Measurements from ENCODE around the gene NR2F2. TPM values are rescaled to one million over a fixed set of nuclear protein-coding genes. Genes with fewer than 3 reads are reported as not detected.

Gene NR2F2
- total RNA-seq, 1 donor from 2014 or later, result 1.9 TPM

DNA sequence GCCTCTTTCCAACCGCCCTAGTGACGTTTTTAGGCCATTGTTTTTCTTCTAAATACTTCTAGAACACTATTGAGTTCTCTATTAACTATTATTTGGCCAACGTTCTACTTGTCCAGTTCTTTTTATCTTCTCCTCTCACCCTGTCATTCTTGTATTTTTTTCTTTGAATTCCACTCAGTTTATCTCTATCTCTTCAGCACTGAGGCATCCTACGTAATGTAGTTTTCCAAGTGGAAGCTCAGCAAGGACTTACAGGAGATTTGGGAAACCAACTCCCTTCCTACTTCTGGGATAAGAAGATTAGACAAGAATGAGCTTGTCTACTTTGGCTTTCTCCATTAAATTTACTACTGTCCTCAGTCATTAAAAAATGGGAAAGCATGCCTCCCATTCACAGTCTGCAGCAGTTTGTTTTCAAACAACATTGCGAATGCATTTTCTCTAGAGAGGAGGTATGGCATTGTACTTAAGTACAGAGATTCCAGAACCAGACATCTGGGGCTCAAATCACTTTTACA, 21.3 kb upstream of the NR2F2 start:
- DNase-seq, result no peak
- Mint-ChIP-seq H3K4me3 (ENCODE audit: unreplicated experiment) (no peak overlapping the region), H3K9me3 (ENCODE audit: unreplicated experiment) (no peaks in the 10 kb centered on the region), H3K4me1 (ENCODE audit: low read depth, unreplicated experiment) (no peaks in the 10 kb centered on the region), H3K36me3 (ENCODE audit: unreplicated experiment) (no peaks in the 10 kb centered on the region), H3K27ac (ENCODE audit: unreplicated experiment) (no peak overlapping the region), H3K27me3 (ENCODE audit: unreplicated experiment) (no peaks in the 10 kb centered on the region)
- TF ChIP-seq, protein P1, sequence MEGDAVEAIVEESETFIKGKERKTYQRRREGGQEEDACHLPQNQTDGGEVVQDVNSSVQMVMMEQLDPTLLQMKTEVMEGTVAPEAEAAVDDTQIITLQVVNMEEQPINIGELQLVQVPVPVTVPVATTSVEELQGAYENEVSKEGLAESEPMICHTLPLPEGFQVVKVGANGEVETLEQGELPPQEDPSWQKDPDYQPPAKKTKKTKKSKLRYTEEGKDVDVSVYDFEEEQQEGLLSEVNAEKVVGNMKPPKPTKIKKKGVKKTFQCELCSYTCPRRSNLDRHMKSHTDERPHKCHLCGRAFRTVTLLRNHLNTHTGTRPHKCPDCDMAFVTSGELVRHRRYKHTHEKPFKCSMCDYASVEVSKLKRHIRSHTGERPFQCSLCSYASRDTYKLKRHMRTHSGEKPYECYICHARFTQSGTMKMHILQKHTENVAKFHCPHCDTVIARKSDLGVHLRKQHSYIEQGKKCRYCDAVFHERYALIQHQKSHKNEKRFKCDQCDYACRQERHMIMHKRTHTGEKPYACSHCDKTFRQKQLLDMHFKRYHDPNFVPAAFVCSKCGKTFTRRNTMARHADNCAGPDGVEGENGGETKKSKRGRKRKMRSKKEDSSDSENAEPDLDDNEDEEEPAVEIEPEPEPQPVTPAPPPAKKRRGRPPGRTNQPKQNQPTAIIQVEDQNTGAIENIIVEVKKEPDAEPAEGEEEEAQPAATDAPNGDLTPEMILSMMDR (IDR thresholded peaks at IDR 0.05; ENCODE audit: partially characterized antibody, unreplicated experiment), result no peak

DNA sequence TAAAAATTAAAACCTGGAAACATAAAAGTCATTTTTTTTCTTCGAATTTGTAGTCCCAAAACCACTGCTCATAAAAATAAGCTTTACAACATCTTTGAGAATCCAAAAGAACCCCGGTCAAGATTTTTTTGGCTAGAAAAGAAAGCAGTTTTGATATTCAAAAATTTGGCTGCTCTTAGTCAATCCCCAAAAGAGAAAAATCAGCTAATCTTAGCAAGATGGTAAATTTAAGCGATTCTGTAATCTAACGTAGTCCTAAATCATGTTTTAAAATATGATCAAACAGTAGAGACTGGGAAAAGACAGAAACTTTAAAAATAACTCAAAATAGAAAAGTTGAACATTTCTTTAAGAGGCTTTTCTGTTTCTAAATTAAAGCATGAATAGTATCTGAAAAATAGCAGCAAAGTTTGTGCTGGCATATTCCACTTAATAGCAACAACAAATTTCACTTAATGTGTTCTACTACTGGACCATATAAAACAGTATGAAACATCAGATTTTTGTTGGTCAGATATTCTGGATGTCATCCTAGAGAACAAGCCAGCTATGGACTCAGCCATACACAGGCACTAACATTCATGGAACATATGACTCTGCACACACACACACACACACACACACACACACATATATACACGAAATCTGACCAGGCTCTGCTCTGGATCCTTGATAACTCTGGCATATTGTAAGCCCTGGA, 19.1 kb upstream of the NR2F2 start:
- no peaks in the 10 kb centered on the region for H3K9me3 Mint-ChIP-seq (ENCODE audit: unreplicated experiment)
- no peaks in the 10 kb centered on the region for H3K36me3 Mint-ChIP-seq (ENCODE audit: unreplicated experiment)
- H3K4me3 Mint-ChIP-seq (ENCODE audit: unreplicated experiment), result no peak overlapping the region
- no peak overlapping the region for H3K27ac Mint-ChIP-seq (ENCODE audit: unreplicated experiment)
- TF ChIP-seq, protein P1 (IDR thresholded peaks at IDR 0.05; ENCODE audit: partially characterized antibody, unreplicated experiment), result no peak
- H3K27me3 Mint-ChIP-seq (ENCODE audit: unreplicated experiment), result no peaks in the 10 kb centered on the region
- H3K4me1 Mint-ChIP-seq (ENCODE audit: low read depth, unreplicated experiment), result no peaks in the 10 kb centered on the region
- DNase-seq, result no peak

DNA sequence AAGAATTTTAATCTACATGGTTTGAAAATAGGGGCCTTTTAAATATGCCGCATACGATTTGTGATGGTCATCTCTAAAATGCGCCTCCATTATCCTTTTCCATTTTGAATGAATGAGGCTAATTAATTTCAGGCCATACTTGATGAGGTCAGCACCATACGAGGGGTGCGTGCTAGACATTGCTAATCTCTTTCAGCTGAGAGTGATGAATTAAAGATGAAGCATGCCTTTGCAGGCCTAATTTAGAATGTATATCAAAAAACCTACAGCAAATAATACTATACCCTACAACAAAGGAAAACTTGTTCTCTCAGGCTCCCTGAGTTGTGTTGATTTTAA, 18.6 kb upstream of the NR2F2 start:
- no peaks in the 10 kb centered on the region for H3K27me3 Mint-ChIP-seq (ENCODE audit: unreplicated experiment)
- no peak for DNase-seq

DNA sequence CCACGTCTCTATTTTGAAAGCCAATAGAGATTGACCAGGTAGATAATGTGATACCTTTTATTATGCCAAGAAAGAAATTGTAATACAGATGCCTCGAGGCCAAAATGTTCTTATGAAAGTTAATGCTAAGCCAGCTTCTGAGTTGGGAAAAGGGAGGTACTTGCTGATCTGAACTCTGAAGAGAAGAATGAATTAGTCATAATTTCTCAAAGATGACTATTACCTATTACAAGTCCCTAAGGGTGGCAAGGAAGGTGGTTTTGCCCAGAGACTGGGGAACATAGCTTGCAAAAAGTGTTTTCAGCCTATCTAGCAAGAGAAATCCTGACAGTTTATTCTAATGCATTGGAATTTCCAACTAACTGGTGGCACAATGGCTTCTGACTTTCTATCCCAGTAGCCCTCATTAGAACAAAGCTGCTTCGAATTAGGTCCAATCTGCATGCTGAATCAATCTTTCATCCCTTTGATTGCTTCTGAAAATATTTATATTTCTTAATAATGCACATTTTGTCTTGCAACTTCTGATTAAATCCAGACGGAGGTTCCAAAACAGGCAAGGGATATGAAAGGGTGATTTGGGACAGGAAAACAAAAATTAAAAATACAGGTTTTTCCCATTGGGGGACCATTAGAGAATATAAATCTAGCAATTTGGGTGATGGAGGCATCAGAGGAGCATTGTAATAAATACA, 17.7 kb upstream of the NR2F2 start:
- H3K27me3 Mint-ChIP-seq (ENCODE audit: unreplicated experiment), result no peaks in the 10 kb centered on the region
- H3K36me3 Mint-ChIP-seq (ENCODE audit: unreplicated experiment), result no peaks in the 10 kb centered on the region
- DNase-seq, result no peak
- no peak overlapping the region for H3K4me3 Mint-ChIP-seq (ENCODE audit: unreplicated experiment)
- TF ChIP-seq, protein P1 (IDR thresholded peaks at IDR 0.05; ENCODE audit: partially characterized antibody, unreplicated experiment), result no peak
- H3K9me3 Mint-ChIP-seq (ENCODE audit: unreplicated experiment), result no peaks in the 10 kb centered on the region
- H3K4me1 Mint-ChIP-seq (ENCODE audit: low read depth, unreplicated experiment), result no peaks in the 10 kb centered on the region
- H3K27ac Mint-ChIP-seq (ENCODE audit: unreplicated experiment), result no peak overlapping the region

More for the DNA sequence above, 18.6 kb upstream of the NR2F2 start:
- Mint-ChIP-seq H3K27ac (ENCODE audit: unreplicated experiment) (no peak overlapping the region), H3K4me1 (ENCODE audit: low read depth, unreplicated experiment) (no peaks in the 10 kb centered on the region), H3K4me3 (ENCODE audit: unreplicated experiment) (no peak overlapping the region), H3K9me3 (ENCODE audit: unreplicated experiment) (no peaks in the 10 kb centered on the region), H3K36me3 (ENCODE audit: unreplicated experiment) (no peaks in the 10 kb centered on the region)
- TF ChIP-seq, protein P1 (IDR thresholded peaks at IDR 0.05; ENCODE audit: partially characterized antibody, unreplicated experiment), result no peak

DNA sequence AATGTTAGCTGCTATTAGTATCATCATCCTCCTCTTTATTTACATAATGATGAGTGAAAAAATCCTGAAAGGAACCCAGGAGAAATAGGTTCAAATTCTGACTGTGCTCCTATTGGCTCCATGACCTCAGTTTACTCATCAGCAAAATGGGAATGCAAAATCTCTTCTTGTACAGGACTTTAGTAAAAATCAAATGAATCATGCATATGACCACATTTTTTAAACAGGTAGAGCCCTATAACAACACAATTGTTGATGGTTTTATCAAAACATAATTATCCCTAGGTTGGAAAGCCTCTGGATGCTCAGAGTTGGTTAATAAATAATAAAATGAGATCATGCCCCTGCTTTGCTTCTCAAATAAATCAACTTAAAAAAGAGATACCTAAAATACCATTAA, 16.0 kb upstream of the NR2F2 start:
- TF ChIP-seq, protein P1 (IDR thresholded peaks at IDR 0.05; ENCODE audit: partially characterized antibody, unreplicated experiment), result no peak
- Mint-ChIP-seq H3K27me3 (ENCODE audit: unreplicated experiment) (no peaks in the 10 kb centered on the region), H3K9me3 (ENCODE audit: unreplicated experiment) (no peaks in the 10 kb centered on the region), H3K36me3 (ENCODE audit: unreplicated experiment) (no peaks in the 10 kb centered on the region), H3K4me3 (ENCODE audit: unreplicated experiment) (no peak overlapping the region), H3K4me1 (ENCODE audit: low read depth, unreplicated experiment) (no peaks in the 10 kb centered on the region), H3K27ac (ENCODE audit: unreplicated experiment) (no peak overlapping the region)
- no peak for DNase-seq

Data from glutamatergic neuron (in vitro differentiated cells).